PC-9 (cell line): Measurements from ENCODE around the gene SCOC. TPM values are rescaled to one million over a fixed set of nuclear protein-coding genes. Genes with fewer than 3 reads are reported as not detected.

Experiments
- BruUV-seq: library from RNA; stranded (reverse); fragments of 400-500 nt; replicated peaks from 2 replicates; lab custom pipeline; 2021; lab: Mats Ljungman, UMichigan
- CTCF ChIA-PET: fragments of 300-600 bp; sonication (Branson Sonifier 250); formaldehyde crosslinking; loops from one replicate; lab custom pipeline; 2022; ENCODE audit warnings: antibody characterized with exemption; lab: Charles Lee
- POLR2A ChIA-PET: fragments of 300-600 bp; sonication (Branson Sonifier 250); formaldehyde crosslinking; loops from one replicate; lab custom pipeline; 2022; ENCODE audit warnings: antibody characterized with exemption; ENCODE audit not compliant: unreplicated experiment; lab: Charles Lee
- DNase-seq, 2 experiments: peaks; one replicate each; pipeline versions ENCODE4 v3.0.0 to v3.0.0-alpha.2; 2015 to 2022; ENCODE audit warnings: mixed read lengths in 1 of 2
- H2AFZ ChIP-seq: fragments of 200-600 bp; sonication (generic); 2 replicates; pipeline ENCODE4 v1.8.1; 2017; ENCODE audit warnings: antibody characterized with exemption
- H3F3A ChIP-seq: fragments of 200-600 bp; sonication (generic); 2 replicates; pipeline ENCODE4 v1.8.1; 2017; ENCODE audit warnings: antibody characterized with exemption, mild to moderate bottlenecking, low read depth; ENCODE audit not compliant: insufficient read depth
- H3K27ac ChIP-seq: fragments of 200-600 bp; sonication (generic); 2 replicates; pipeline ENCODE4 v1.6.1; 2016; ENCODE audit warnings: mixed run types
- H3K27me3 ChIP-seq: fragments of 200-600 bp; sonication (generic); 2 replicates; pipeline ENCODE4 v1.6.1; 2016; ENCODE audit warnings: low read depth, mixed run types; ENCODE audit not compliant: insufficient read depth
- H3K36me3 ChIP-seq: fragments of 200-600 bp; sonication (generic); 2 replicates; pipeline ENCODE4 v1.6.1; 2016; ENCODE audit warnings: low read depth, mixed run types
- H3K4me1 ChIP-seq: fragments of 200-600 bp; sonication (generic); replicated peaks from 2 replicates; pipeline ENCODE4 v1.6.1; 2016; ENCODE audit warnings: mixed run types; ENCODE audit not compliant: insufficient read depth
- H3K4me2 ChIP-seq: fragments of 200-600 bp; sonication (generic); 2 replicates; pipeline ENCODE4 v1.6.1; 2017; ENCODE audit warnings: mixed run types
- H3K4me3 ChIP-seq: fragments of 200-600 bp; sonication (generic); 2 replicates; pipeline ENCODE4 v1.6.1; 2016; ENCODE audit warnings: mixed run types
- H3K79me2 ChIP-seq: fragments of 200-600 bp; sonication (generic); 2 replicates; pipeline ENCODE4 v1.6.1; 2017; ENCODE audit warnings: low read depth, mixed run types
- H3K9me2 ChIP-seq: fragments of 200-600 bp; sonication (generic); 2 replicates; pipeline ENCODE4 v1.8.1; 2017; ENCODE audit warnings: mild to moderate bottlenecking; ENCODE audit not compliant: insufficient read depth
- H3K9me3 ChIP-seq: fragments of 200-600 bp; sonication (generic); 2 replicates; pipeline ENCODE4 v1.8.1; 2016; ENCODE audit warnings: low read depth; ENCODE audit not compliant: insufficient read depth
- H4K20me1 ChIP-seq: fragments of 200-600 bp; sonication (generic); 2 replicates; pipeline ENCODE4 v1.8.1; 2017; ENCODE audit not compliant: insufficient read depth
- CTCF ChIP-seq: fragments of 200-600 bp; sonication (generic); conservative IDR thresholded peaks from 2 replicates; pipeline ENCODE4 v1.6.1; 2017; ENCODE audit warnings: mixed run types, antibody characterized with exemption, mild to moderate bottlenecking, moderate library complexity
- EZH2 ChIP-seq: fragments of 200-600 bp; sonication (generic); IDR thresholded peaks from 2 replicates; pipeline ENCODE4 v1.8.0; 2017; ENCODE audit warnings: antibody characterized with exemption, low read depth
- intact Hi-C: fragments of 100-400 bp; cut with micrococcal nuclease; formaldehyde crosslinking; loops from one replicate; pipeline ENCODE4 v1.10.0; 2022; ENCODE audit not compliant: unreplicated experiment
- total RNA-seq: library from RNA; stranded (reverse); gene quantifications from 2 replicates; pipeline ENCODE4 v1.2.3, GENCODE V29; 2021

The SCOC gene
- total RNA-seq, 1 experiment from 2014 or later: 53.0 TPM

- H3K27me3 ChIP-seq: no peaks in the 10 kb centered on the region
- H4K20me1 ChIP-seq: no peaks in the 10 kb centered on the region
- CTCF ChIA-PET: no interaction called here
These were observed 14.6 kb downstream of the SCOC start for GRCh38 chr4:140388015-140388414.

GRCh38 chr4:140395668-140396067 lies 22.2 kb downstream of the SCOC start:
- Histone ChIP-seq H4K20me1 (no peaks in the 10 kb centered on the region), H3F3A (no peaks in the 10 kb centered on the region), H3K79me2 (no peaks in the 10 kb centered on the region), H3K4me2 (no peak overlapping the region), H3K9me2 (no peaks in the 10 kb centered on the region), H3K36me3 (no peaks in the 10 kb centered on the region), H3K27ac (no peak overlapping the region), H3K4me3 (no peak overlapping the region), H3K27me3 (no peaks in the 10 kb centered on the region), H2AFZ (no peak overlapping the region), H3K4me1 (no peaks in the 10 kb centered on the region), H3K9me3 (no peaks in the 10 kb centered on the region)
- CTCF ChIA-PET: no interaction called here
- intact Hi-C loops: no loop called here
- no peak for DNase-seq
- POLR2A ChIA-PET: no interaction called here
- TF ChIP-seq EZH2 (no peak), CTCF (no peak)
- no TSS peak for BruUV-seq

More at GRCh38 chr4:140388015-140388414, 14.6 kb downstream of the SCOC start:
- Histone ChIP-seq H3K4me1 (no peaks in the 10 kb centered on the region), H3K79me2 (no peaks in the 10 kb centered on the region), H2AFZ (no peak overlapping the region), H3K4me3 (no peak overlapping the region), H3K36me3 (no peaks in the 10 kb centered on the region), H3K9me3 (no peaks in the 10 kb centered on the region), H3K9me2 (no peaks in the 10 kb centered on the region), H3F3A (no peaks in the 10 kb centered on the region), H3K27ac (no peak overlapping the region), H3K4me2 (no peak overlapping the region)
- no peak for TF ChIP-seq EZH2
- TF ChIP-seq CTCF: no peak
- intact Hi-C loops: no loop called here
- DNase-seq: no peak
- no TSS peak for BruUV-seq
- POLR2A ChIA-PET: no interaction called here

GRCh38 chr4:140400111-140400510 lies 26.7 kb downstream of the SCOC start:
- H3K9me2 ChIP-seq: no peaks in the 10 kb centered on the region
- H4K20me1 ChIP-seq: no peaks in the 10 kb centered on the region
- ChIA-PET CTCF (interaction anchor here (0.6 kb wide), 1 partner anchor 395 kb away, joined by 7 read pairs; no protein-coding TSS in a partner anchor), POLR2A (no interaction called here)
- no peak overlapping the region for H3K4me3 ChIP-seq
- H3K4me1 ChIP-seq: no peaks in the 10 kb centered on the region
- DNase-seq: no peak
- BruUV-seq: no TSS peak
- H2AFZ ChIP-seq: no peak overlapping the region
- intact Hi-C loops: no loop called here
- H3K4me2 ChIP-seq: no peak overlapping the region
- no peaks in the 10 kb centered on the region for H3F3A ChIP-seq
- H3K36me3 ChIP-seq: no peaks in the 10 kb centered on the region
- H3K27ac ChIP-seq: no peak overlapping the region
- H3K9me3 ChIP-seq: no peaks in the 10 kb centered on the region
- H3K79me2 ChIP-seq: no peaks in the 10 kb centered on the region
- TF ChIP-seq CTCF (no peak), EZH2 (no peak)
- no peaks in the 10 kb centered on the region for H3K27me3 ChIP-seq
